Measurements from ENCODE around the gene DUSP5.
A peak's percentile ranks its signal among the peaks of the same experiment; 100 is the strongest.

- TF ChIP-seq CTCF (IDR thresholded peaks at IDR 0.05; ENCODE audit: low read length) (peak; percentile 84), EZH2 (optimal IDR thresholded peaks at IDR 0.05; ENCODE audit: low read depth, low read length) (no peak), EZH2phosphoT487 (IDR thresholded peaks at IDR 0.05; ENCODE audit: low read length) (no peak)
Observed at GRCh38 chr10:110556969-110557601, 59.4 kb downstream of the DUSP5 start.
